SW 1271 (cell line): Measurements from ENCODE around the gene ABL2.
"Not testable (repeated sequence)": the region's sequence is repeated elsewhere in the genome, so short reads cannot be mapped to it uniquely, and the experiment has no call there.

Experiments used
- DNase-seq, 2 experiments: peaks; one replicate each; lab custom pipeline; 2025; lab: John Stamatoyannopoulos, UW

ABL2 gene

GRCh38 chr1:179169616-179170467 lies 59.6 kb downstream of the ABL2 start:
- DNase-seq = peak in 1 of 2 experiments; percentile 34

GRCh38 chr1:179168536-179168935 lies 60.9 kb downstream of the ABL2 start:
- DNase-seq = no peak

DNA sequence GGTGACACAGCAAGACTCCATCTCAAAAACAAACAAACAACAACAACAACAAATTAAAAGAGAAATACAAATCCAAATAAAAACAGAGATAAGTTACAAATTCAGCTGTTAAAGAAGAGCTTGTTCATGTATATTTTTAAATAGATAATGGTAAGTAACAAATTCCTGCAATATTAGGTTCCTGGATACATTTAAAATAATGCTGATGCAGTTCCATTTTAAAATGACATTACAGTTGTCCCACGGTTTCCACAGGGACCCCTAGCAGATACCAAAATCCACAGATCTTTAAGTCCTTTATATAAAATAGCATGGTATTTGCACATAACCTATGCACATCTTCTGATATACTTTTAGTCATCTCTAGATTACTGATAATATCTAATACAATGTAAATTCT lies 61.5 kb downstream of the ABL2 start:
- no peak for DNase-seq

- DNase-seq = no peak
These were observed 62.1 kb downstream of the ABL2 start for GRCh38 chr1:179167418-179167777.

- DNase-seq = no peak
These were observed 62.6 kb downstream of the ABL2 start for GRCh38 chr1:179166663-179167417.

GRCh38 chr1:179164494-179164893 lies 65.0 kb downstream of the ABL2 start:
- DNase-seq = peak in 1 of 2 experiments; percentile 57

DNA sequence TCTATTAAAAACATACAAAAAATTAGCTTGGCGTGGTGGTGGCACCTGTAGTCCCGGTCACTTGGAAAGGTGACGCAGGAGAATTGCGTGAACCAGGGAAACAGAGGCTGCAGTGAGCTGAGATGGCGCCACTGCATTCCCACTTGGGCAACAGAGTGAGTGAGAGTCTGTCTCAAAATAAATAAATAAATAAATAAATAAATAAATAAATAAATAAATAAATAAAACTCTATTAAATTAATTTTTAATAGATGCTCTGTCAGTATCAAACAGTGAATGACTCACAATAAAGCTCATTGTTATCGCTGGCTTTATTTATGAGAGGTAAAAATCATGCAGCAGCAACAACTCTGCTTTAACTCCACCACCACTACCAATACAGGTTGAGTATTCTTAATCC lies 72.8 kb downstream of the ABL2 start:
- no peak for DNase-seq

GRCh38 chr1:179156026-179156425 lies 73.5 kb downstream of the ABL2 start:
- DNase-seq = no peak

DNA sequence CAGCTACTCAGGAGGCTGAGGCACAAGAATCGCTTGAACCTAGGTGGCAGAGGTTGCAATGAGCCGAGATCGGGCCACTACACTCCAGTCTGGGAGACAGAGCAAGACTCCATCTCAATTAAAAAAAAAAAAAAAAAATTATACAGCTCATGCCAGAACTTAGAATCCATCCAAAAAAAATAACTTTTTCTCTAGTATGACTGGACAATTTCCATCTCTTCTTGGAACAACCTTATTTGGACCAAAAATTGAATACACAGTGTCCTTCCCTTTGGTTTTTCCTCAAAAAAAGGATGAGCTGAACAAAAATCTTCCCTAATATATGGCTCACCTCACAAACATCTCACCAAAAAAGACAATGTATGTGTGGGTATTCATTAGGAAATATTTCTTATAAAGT lies 73.9 kb downstream of the ABL2 start:
- no peak for DNase-seq

DNA sequence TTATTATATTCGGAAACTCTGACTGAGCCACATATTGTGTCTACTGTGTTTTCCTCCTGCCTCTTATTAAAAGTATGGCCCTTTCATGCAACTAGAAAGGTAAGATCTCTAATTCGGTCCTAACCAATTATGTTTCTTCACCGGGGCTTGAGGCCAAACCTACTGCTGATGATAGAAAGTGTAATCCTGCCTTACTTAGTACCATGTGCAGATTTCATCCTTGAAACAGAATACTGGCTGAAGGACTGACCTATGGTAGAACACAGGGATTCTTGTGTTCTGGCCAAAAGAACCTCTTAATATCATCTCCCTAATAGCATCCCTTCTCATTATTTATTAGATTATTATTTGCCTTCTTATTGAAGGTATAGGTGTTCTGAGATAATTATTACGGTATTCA lies 75.0 kb downstream of the ABL2 start:
- no peak for DNase-seq

DNA sequence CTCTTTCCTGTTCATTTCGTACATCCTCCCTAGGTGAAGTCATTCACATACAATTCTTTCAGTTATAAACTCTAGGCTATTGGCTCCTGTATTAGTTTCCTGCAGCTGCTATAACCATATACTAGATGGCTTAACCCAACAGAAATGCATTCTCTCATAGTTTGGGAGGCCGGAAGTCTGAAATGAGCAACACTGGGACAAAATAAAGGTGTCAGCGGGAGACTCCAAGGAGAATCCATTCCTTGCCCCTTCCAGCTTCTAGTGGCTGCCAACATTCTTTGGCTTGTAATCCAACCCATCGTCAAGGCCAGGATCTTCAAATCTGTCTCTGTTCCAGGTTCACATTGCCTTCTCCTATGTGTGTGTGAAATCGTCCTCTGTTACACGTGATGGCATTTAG lies 76.3 kb downstream of the ABL2 start:
- DNase-seq = no peak

GRCh38 chr1:179151908-179152682 lies 77.4 kb downstream of the ABL2 start:
- no peak for DNase-seq

DNA sequence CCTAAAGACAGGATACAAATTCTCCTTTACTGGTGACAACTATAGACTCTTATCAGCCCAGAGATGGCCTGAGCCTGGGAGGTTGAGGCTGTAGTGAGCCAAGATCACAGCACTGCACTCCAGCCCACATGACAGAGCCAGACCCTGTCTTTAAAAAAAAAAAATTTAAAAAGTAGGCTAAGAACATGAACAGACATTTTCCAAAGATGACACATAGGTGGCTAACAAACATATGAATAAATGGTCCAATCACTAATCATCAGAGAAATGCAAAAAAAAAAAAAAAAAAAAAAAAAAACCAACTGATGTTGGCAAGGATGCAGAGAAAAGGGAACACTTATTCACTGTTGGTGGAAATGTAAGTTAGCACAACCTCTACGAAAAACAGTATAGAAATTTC lies 82.6 kb downstream of the ABL2 start:
- no peak for DNase-seq

DNA sequence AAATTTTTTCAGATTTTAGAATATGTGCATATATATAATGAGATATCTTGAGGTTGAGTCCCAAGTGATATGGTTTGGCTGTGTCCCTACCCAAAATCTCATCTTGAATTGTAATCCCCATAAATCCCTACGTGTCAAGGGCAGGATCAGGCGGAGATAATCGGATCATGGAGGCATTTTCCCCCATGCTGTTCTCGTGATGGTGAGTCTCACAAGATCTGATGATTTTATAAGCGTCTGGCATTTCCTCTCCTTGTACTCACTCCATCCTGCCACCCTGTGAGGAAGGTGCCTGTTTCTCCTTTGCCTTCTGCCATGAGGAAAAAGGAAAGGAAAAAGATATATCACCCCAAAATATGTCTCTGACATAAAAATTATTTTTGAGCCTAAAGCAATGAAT lies 83.0 kb downstream of the ABL2 start:
- no peak for DNase-seq

- DNase-seq = no peak
These were observed 84.0 kb downstream of the ABL2 start for GRCh38 chr1:179145521-179145920.

GRCh38 chr1:179144626-179145025 lies 84.9 kb downstream of the ABL2 start:
- no peak for DNase-seq

GRCh38 chr1:179143322-179143721 lies 86.2 kb downstream of the ABL2 start:
- peak; percentile 60 to 90 for DNase-seq

GRCh38 chr1:179142889-179143299 lies 86.6 kb downstream of the ABL2 start:
- peak; percentile 89 to 92 for DNase-seq

- DNase-seq = peak; percentile 13 to 60
These were observed 87.8 kb downstream of the ABL2 start for GRCh38 chr1:179141592-179142251.

DNA sequence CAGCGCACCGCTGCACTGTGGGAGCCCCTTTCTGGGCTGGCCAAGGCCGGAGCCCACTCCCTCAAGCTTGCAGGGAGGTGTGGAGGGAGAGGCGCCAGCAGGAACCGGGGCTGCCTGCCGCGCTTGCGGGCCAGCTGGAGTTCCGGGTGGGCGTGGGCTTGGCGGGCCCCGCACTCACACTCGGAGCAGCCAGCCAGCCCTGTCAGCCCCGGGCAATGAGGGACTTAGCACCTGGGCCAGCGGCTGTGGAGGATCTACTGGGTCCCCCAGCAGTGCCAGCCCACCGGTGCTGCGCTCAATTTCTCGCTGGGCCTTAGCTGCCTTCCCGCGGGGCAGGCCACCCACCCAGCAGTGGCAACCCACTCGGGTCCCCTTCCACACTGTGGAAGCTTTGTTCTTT lies 90.7 kb downstream of the ABL2 start:
- DNase-seq = not testable (repeated sequence)

DNA sequence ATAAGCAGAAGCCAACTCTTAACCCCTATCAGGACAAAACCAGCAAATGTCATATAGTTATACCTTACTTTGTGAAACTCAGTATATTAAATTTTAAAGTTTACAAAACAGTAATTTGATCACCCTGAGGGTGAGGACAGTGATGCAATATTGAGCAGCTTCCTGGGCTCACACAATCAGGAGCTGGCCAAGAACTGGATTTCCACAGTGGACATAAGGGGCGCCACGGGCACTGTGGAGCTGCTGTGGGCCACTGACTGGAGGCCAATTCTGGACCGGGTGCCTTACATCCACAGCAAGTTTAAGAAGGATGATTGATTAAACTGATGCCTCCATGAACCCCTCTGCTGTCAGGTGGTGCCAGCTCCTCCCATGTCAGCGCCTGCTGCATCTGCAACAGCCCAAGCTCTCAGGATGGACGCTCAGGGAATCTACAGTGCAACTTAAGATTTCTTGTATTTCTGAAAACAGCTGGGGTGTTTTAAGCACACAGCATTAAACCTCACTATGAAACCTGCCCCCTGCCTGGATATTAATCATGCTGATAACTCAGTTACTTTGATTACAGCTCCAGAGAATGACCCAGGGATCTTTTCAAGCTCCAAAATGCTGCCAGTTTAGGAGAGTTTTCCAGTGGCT lies 91.7 kb downstream of the ABL2 start:
- DNase-seq = no peak

GRCh38 chr1:179135707-179136106 lies 93.8 kb downstream of the ABL2 start:
- DNase-seq = not testable (repeated sequence)
